GM13977 (cell line): ENCODE results near the gene PHC2.

Source experiments
- DNase-seq: peaks from one replicate; pipeline ENCODE4 v3.0.0; 2012; ENCODE audit warnings: low spot score
- in situ Hi-C: fragments of 300-500 bp; cut with MboI; formaldehyde crosslinking; loops from one replicate; pipeline ENCODE4 v1.12.0; 2022; ENCODE audit warnings: low sequenced_read_pairs, low pct_unique_long_range_greater_than_20kb, mixed read lengths, inconsistent platforms; ENCODE audit not compliant: unreplicated experiment
- TF ChIP-seq, protein P1 (sequence below): IDR thresholded peaks from 2 replicates; pipeline ENCODE4 v1.5.1; 2012; ENCODE audit warnings: mild to moderate bottlenecking, control low read depth; ENCODE audit not compliant: insufficient read depth; ENCODE audit errors: extremely low read depth, missing control alignments

PHC2 gene

DNA sequence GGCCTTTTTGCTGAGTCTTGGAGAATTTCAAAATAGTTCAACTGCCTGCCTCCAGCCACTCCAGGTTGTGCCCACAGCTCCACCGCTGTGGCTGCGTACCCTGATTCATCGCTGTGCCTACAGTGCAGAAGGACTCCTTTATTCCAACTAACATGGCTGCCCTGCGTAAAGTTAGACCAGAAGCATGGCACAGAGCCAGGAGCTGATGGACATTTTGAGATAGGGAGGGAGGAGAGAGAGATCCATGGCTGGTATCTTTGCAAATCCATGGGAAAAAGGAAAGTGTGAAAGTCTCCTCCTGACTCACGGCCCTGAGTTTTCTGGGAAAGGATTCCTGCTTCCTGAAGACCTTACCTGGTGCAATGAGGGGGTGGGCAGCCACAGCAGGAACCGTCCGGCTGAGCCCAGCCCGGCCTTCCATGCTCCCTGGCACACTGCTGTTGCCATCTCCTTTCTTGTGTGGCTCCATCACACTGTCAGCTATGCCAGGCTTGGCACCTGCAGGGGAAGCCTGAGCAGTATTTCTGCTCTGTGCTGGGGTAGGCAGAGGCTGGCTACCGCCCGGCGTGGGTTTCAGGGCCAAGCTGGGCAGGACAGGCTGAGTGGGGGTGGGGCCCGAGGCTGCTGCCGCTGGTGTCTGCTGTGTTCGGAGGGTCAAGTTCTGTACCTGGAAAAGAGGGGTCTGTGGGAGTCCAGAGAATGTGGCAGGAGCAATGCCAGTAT, 64.0 kb downstream of the PHC2 start:
- in situ Hi-C loops: no loop called here
- DNase-seq: no peak
- TF ChIP-seq, protein P1, sequence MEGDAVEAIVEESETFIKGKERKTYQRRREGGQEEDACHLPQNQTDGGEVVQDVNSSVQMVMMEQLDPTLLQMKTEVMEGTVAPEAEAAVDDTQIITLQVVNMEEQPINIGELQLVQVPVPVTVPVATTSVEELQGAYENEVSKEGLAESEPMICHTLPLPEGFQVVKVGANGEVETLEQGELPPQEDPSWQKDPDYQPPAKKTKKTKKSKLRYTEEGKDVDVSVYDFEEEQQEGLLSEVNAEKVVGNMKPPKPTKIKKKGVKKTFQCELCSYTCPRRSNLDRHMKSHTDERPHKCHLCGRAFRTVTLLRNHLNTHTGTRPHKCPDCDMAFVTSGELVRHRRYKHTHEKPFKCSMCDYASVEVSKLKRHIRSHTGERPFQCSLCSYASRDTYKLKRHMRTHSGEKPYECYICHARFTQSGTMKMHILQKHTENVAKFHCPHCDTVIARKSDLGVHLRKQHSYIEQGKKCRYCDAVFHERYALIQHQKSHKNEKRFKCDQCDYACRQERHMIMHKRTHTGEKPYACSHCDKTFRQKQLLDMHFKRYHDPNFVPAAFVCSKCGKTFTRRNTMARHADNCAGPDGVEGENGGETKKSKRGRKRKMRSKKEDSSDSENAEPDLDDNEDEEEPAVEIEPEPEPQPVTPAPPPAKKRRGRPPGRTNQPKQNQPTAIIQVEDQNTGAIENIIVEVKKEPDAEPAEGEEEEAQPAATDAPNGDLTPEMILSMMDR: no peak

DNA sequence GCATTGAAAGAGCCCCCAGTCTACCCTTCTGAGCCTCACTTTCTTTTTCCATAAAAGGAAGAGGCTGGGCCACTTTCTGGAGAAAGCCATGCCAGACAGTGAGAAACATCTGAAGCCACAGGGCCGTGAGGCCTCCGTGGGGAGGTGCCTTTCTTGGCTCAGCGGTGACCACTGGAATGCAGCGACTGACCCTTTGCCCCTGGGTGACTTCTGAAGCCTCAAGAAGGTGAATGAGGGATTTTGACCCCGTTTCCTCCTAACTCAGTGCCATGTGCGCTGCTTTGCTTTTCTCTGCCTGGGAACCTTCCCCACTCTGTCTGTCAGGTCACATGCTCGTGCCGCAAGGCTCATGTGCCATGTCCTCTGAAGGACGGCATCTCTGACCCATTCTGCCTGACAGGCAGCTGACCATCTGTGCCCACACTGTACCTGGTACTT, 65.3 kb downstream of the PHC2 start:
- in situ Hi-C loops: no loop called here
- TF ChIP-seq, protein P1: no peak

DNA sequence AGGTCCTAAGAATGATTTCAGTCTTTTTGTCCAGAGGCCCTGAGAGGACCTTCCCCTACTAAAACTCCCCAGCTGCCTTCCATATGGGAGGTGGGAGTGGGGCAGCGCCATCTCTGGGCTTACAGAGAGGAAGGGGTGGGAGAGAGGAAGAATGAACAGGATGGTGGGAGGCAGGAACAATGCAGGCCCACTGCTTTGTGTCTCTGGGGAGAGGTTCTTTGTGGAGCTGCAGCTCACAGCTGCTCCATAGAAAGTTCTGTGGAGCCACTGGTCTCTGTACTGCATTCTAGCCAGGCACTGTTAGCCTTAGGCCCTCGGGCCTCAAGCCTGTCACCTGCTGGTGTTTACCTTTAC, 66.4 kb downstream of the PHC2 start:
- TF ChIP-seq, protein P1: no peak
- no peak for DNase-seq
- in situ Hi-C loops: no loop called here

More for the DNA sequence above, 65.3 kb downstream of the PHC2 start:
- no peak for DNase-seq

DNA sequence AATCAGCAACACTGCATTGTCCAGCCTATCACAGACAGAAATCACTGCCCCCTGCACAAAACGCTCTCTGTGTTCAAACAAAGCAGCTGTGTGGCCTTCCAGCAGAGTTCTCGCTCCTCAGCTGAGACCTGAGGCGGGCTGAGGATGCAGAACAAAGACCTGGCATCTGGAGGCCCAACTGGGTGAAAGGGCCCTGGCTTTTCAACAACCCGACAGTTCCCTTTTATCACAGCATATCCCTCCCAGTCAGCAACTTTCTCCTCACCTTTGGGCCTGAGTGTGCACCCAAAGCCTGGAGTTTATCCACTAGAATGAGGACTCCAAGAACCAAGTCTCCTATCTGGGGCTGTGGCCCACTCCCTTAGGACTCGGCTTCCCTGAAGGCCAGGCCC, 67.4 kb downstream of the PHC2 start:
- in situ Hi-C loops: no loop called here
- TF ChIP-seq, protein P1: no peak
- no peak for DNase-seq

DNA sequence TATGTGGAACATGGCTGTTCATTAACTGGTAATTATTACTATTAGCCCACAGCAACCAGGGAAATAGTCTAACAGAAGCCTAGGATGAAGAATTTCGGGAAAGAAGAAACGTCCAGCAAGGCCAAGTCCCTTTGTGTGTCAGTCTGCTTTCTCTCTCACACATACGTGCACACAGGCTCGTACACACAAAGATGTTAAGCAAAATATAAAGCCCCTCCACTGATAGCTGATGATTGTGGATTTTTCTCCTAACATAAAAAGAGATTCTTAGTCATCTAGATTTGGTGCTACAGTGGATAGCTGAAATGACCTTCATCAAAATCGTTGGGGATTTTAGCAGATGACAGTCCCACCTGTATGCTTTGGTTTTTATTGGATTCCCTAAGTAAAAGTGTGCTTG, 67.9 kb downstream of the PHC2 start:
- in situ Hi-C loops: no loop called here
- TF ChIP-seq, protein P1: no peak
- no peak for DNase-seq

DNA sequence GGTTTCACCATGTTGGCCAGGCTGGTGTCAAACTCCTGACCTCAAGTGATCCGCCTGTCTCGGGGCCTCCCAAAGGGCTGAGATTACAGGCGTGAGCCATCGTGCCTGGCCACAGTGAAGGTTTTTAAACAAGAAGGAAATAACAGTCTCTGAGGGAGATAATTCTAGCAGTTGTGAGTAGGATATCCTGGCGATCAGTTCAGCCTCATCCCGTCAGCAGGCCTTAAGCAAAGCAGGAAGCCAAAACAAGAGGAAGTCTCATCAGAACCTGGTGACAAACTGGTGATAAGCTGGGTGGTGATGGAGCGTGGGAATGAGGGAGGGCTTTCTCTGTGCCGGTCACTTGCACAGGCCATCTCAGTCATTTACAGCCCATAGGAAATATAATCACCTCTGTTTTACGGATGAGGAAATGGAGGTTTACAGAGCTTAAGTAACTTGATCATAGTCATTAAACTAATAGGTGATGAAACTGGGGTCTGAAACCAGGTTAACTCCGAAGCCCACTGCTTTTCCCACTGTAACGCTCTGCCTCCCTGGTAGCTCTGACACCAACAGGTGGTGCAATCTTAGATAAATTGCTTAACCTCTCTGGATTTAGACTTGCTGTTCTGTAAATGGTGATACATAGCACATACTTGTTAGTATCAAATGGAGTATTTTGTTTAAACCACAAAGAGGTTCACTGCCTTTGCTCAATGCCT, 69.2 kb downstream of the PHC2 start:
- TF ChIP-seq, protein P1: no peak
- in situ Hi-C loops: no loop called here
- no peak for DNase-seq
